VCaP (cell line): Measurements from ENCODE around the gene CLK3.

Source experiments
- H3K27ac ChIP-seq: fragments of 450-650 bp; 2 replicates; pipeline ENCODE4 v1.5.1; 2017
- TF ChIP-seq, protein P1 (sequence below): fragments of 450-650 bp; conservative IDR thresholded peaks from 2 replicates; pipeline ENCODE4 v1.5.1; 2017; ENCODE audit warnings: mild to moderate bottlenecking, moderate library complexity

CLK3 gene

GRCh38 chr15:74651242-74651741 lies 35.7 kb downstream of the CLK3 start:
- TF ChIP-seq, protein P1, sequence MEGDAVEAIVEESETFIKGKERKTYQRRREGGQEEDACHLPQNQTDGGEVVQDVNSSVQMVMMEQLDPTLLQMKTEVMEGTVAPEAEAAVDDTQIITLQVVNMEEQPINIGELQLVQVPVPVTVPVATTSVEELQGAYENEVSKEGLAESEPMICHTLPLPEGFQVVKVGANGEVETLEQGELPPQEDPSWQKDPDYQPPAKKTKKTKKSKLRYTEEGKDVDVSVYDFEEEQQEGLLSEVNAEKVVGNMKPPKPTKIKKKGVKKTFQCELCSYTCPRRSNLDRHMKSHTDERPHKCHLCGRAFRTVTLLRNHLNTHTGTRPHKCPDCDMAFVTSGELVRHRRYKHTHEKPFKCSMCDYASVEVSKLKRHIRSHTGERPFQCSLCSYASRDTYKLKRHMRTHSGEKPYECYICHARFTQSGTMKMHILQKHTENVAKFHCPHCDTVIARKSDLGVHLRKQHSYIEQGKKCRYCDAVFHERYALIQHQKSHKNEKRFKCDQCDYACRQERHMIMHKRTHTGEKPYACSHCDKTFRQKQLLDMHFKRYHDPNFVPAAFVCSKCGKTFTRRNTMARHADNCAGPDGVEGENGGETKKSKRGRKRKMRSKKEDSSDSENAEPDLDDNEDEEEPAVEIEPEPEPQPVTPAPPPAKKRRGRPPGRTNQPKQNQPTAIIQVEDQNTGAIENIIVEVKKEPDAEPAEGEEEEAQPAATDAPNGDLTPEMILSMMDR = no peak
- peak overlapping the region; percentile 76 for H3K27ac ChIP-seq

- peak overlapping the region; percentile 76 for H3K27ac ChIP-seq
- TF ChIP-seq, protein P1 = no peak
These were observed 37.9 kb downstream of the CLK3 start for GRCh38 chr15:74653426-74654102.

- H3K27ac ChIP-seq = peak overlapping the region; percentile 76
- TF ChIP-seq, protein P1 = no peak
These were observed 39.8 kb downstream of the CLK3 start for GRCh38 chr15:74655424-74655823.

- H3K27ac ChIP-seq = peak overlapping the region; percentile 10; the same call in 1 of the 2 replicates
These were observed 41.4 kb downstream of the CLK3 start for GRCh38 chr15:74656935-74657535.

DNA sequence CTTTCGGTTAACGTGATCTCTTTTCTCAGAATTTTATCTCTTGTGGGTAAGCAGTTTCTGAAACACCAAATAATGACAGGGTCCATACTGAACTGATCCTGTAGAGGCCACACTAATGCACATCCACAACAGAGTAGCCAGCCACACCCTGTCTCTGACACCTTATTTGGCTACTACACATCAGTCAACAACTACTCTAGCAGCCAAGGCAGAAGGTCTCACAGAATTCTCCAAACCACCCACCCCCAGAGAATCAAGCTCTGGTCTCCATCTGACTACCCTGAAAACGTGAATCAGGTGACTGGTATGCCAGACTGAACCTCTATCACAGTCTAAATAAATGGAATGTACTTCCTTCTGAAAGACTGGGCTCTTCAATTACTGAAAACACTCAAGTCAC lies 42.2 kb downstream of the CLK3 start:
- H3K27ac ChIP-seq = no peak overlapping the region
- TF ChIP-seq, protein P1 = no peak

More at GRCh38 chr15:74656935-74657535, 41.4 kb downstream of the CLK3 start:
- TF ChIP-seq, protein P1 = no peak

DNA sequence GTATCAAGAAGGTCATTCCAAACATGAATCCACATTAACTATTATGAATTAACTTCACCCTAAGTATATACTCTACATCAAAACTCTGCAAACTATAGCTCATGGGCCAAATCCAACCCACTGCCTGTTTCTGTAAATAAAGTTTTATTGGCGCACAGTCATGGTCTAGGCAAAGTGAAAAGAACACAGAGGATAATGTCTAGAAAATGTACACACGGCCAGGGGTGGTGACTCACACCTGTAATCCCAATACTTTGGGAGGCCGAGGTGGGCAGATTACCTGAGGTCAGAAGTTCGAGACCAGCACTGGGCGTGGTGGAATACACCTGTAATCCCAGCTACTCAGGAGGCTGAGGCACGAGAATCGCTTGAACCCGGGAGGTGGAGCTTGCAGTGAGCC lies 45.6 kb downstream of the CLK3 start:
- H3K27ac ChIP-seq = peak overlapping the region; percentile 82

- peak overlapping the region; percentile 82 for H3K27ac ChIP-seq
These were observed 46.6 kb downstream of the CLK3 start for GRCh38 chr15:74662064-74662860.

More at GRCh38 chr15:74662064-74662860, 46.6 kb downstream of the CLK3 start:
- TF ChIP-seq, protein P1 = no peak
